Stimulated activated CD8-positive, alpha-beta memory T cell treated with anti-CD3 and anti-CD28 coated beads, Interleukin-15, amount 100 ng/mL, for 24 hours (primary cell): Measurements from ENCODE around the gene CYP26B1.

ENCODE experiments used
- DNase-seq: peaks from one replicate; pipeline ENCODE4 v3.0.0-alpha.2; 2020; ENCODE audit warnings: low read depth

The CYP26B1 gene

DNA sequence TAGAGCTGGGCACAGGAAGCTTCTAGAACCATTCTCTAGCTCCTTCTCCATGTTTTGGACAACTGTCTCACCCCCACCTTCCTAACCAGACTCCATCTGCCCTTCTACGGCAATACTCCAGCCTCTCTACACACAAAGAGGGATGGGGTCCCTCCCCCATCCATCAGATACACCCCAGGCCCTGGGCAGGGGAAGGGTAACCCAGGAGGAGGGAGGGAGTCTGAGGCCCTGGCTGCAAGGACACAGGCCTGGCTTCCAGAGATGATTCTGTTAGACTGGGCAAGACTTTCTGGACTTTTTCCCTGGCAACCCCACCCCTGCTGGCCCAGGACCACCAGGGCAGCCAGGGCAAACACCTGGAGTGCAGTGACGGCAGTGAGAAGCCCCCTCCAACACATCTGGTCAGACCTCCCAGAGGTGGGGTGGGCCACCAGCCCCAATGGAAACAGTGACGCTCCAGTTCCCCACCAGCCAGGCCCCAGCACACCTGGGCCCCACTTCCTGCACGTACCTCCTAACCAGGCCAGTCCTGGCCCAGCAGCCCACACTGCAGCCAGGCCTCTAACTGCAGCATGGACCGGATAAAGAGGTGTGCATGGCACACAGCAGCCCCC, 6.5 kb downstream of the CYP26B1 start:
- DNase-seq: no peak

DNA sequence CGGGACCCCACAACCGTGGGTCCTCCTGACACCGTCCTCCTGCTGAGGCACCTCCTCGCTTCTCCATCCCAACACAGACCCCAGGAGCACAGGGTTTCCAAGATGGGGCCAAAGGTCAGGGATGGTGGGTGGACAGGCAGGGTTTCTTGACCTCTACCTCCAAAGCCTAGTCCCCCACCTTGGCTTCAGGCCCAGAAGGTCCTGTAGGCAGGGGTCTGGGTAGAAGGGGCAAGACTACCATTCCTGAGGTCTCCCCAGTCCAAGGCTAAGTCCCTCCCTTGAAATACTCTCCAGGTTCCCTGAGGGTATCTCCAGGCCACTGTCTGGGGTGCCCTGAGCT, 7.1 kb downstream of the CYP26B1 start:
- DNase-seq: no peak

DNA sequence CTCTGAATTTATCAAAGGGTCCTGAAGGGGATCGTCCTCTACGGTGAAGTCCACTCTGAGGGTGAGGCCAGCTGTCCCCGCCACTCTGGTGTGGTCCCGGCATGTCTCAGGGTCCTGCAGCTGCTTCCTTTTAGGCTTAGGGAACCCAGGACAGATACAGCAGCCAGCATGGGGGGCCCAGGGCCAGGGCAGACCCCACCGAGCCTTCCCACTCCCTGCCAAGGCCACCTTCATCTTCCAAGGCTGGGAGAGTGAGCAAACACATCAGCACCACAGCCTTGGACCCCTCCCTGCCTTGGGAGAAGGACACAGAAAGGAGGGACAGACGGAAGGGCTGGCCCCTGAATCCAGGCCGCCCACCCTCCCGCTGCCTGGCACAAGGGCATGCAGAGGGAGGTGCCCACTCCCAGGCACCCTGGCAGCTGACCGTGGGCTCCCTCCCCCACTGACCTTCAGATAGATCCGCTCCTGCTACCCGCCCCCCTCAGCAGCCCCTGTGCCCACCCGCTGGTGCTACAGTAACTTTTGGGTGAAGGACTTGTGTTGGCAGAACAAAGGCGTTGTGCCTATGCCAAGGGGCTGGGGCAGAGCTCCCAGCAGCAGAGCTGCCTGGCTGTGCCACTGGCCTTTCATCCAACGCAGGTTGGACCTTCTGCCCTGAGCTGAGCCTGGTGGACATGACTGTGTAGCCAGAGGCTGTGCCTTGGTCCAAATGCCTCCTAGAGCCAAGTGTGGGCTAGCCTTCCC, 7.6 kb downstream of the CYP26B1 start:
- no peak for DNase-seq

DNA sequence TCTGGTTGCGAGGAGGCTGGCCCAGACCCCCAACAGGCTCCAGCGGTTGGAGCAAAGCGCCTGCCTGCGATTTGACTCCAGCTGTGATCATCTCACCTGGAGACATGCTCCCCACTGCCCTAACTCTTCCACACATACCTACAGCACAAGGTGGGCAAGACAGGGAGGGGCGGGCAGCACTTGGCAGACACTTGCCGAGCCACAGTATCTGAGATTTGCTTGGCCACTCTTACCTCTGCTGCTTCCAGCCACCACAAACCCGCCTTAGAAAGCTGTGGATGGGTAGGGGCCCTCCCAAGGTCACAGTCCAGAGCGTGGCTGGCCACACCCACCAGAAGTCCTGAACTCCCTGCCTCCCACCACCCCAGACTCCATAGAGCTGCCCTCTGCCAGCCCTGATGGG, 8.2 kb downstream of the CYP26B1 start:
- DNase-seq: no peak

DNA sequence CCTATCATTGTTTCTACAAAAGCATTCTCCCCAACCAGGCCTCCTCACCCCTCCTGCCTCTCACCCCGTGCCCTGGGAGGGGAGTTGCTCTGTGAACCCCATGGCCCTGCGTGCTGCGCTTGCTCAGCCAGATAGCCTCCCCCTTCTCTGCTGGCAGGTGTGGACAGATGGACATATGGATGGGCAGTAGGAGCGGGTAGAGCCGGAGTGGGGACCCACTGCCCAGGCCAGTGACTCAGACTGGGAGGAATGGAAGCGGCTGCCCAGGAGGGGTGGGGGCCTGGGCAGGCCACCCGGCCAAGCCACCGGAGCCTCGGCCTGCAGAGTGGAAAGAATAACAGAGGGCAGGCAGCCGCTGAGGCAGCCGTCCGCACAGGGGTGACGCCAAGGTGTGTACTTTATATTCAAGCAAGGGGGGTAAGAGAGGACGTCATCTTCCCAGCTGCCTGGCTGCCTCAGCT, 8.7 kb downstream of the CYP26B1 start:
- no peak for DNase-seq

DNA sequence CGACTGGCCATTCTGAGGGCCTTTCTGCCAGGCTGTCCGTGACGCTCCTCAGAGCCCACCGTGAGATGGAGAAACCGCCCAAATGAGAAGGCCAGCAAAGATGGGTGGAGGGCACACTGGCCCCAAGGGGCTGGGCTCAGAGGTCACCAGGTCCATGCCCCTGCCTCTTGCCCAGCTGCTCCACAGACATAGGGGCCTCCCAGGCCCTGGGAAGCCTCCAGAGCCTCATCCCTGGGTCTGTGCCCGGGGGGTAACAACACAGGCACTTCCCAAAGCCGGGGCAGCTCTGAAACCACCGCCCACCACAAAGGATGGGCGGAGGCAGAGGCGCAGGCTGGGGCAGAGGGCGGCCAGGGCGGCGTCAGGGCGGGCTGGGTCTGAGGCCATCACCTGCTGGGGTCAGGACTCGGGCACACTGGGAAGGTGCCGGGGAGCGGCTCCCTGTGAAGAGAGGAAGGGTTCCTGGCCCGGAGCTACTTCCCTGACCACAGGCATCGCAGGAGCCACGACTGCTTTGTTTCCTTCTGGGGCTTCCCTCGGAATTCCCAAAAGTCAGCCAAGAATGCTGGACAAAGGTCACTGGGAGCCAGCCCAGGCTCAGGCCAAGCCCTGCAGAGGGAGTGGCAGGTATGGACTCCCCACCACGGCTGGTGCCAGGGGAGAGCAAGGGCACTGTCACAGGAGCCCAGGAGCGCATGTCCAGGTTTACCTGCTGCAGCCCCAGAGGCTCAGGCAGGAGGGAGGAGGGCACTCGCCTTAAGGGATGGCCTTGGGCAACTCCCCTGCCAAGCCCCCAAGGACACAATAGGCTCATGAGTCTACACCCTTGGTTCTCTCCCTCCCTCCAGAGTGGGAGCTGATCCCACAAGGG, 9.4 kb downstream of the CYP26B1 start:
- no peak for DNase-seq

DNA sequence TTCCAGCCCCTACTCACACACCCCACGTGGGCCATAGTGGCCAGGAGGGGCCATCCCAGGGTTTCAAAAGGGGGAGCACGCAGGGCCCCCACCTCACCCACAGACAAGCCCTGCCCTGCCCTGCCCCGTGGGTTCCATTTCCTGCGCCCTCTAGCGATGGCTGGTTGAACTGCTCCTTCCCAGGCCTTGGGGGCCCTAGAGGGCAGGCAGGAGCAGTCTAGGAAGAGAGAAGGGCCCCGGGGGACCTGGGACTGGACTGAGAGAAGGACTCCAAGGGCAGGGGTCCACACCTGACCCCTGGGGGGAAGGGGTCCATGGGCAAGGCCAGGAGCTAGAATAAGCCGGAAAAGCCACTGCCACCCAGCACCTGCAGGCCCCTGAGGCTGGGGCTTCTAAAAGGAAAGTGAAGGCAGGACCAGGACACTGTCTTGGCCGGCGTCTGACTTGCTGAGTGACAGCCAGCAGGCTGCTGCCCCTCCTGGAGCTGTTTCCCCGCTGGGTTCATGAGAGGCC, 10.1 kb downstream of the CYP26B1 start:
- DNase-seq: peak; percentile 59

DNA sequence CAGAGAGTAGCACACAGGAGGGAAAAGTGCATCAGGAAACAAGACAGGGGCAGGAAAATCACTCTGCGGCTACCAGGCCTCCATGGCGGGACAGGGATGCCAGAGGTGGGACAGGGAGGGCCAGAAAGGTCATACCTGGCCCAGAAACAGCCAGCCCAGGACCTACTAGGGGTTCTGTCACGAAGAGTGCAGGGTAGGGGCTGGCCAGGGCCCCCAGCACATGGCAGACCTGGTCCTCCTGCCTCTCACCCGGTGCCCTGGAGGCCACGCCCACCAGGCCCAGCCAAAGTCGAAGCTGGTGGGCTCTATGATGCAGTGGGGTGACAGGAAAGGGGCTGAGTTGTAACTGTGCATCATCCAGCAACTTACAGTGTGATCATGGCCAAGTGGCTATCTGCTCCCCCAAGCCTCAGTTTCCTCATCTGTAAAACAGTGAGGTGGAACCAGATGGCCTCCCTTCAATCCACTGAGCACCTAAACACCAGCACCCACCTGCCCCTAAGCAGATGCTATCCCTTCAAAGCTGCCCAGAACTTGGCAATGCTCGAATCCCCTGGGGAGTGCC, 10.6 kb downstream of the CYP26B1 start:
- no peak for DNase-seq

DNA sequence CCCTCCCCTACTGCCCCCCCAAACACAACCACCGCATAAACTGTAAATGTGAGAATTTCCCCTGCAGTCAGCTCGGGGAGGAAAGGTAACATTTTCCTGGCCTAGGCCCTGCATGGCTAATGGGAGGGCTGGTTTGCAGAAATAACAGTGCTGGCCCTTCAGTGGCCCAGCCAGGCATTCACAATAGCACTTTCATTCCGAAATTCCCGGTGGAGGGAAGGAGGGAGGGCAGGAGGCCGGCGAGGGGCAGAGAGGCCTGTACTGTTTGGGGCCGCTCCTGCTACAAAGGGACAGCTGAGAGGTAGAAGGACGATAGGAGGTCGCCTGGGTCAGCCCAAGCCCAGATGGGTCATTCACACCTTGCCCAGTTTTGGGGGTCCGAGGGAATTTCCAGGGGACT, 11.3 kb downstream of the CYP26B1 start:
- DNase-seq: no peak

DNA sequence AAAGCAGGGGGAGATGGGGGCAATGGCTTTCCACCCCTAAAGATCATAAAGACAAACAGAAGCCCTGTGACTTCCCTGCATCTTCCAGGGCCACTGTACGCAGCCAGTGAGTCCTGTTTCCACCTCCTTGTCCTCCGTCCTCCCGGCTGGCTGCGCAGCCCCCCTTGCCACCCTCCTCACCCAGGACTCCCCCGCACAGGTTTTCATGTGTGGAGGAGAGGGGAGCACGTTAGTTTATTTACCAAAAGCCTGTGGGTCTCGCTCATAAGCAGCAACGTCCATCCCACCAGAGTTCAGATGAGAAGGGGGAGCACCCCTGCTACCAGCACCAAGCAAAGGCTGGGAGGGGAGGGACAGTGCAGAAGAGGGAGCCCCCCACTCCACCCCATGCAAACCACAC, 11.7 kb downstream of the CYP26B1 start:
- no peak for DNase-seq

DNA sequence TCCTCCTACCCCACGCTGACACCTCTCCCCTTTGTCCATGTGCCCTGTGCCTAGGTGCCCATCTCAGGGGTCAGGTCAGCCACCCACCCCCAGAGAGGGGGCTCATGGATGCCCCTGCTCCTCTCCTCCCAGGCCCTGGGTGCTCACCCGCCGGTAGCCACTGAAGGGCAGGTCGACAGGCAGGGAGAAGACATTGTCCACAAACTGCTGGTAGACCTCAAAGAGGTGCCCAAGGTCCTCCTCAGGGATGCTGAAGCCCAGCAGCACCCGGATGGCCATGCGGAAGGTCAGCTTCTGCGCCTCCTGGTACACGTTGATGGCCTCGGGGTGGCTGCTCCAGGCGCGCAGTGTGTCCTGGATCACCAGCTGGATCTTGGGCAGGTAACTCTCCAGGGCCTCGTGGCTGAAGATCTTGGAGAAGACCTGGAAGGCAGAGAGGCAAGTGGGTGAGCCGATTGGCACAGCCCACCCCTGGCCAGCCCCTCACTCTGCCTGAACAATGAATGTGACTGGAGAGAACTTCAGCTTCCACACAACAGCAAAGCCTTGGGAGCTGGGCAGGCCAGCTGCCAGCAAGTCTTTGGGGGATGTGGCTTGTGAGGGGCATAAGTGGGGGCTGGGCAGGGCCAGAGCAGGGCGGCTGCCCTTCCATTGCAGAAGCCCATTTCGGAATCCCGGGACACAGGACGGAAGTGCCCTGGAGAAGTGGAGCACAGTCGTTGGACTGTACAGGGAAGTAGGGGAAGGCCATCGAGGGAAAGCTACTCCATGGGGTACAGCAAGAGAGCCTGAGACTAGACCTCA, 12.5 kb downstream of the CYP26B1 start:
- no peak for DNase-seq

DNA sequence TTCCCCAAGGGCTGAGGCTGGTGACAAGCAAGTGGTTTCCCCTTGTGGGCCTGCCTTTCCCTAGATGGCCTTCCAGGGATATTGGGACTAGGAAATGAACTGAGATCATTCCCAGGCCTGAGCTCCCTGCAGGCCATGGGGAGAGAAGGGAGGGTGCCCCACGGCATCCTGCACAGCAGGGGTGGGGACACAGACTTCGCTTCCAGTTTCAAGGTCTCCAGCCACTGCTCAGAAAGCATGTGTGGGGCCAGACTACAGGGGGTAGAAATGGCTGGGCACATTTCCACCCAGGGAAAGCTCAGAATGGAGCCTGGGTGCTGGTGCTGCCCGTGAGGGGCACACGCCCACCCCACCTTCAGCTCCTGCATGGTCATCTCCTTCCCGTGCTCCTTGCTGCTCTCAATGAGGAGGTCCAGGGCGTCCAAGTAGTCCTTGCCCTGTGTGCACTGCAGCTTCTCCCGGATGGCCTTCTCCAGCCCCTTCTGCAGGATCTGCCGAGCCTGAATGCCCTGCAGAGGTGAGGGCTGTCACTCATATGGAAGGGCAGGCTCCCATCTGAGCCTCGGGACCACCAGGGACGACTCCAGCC, 13.2 kb downstream of the CYP26B1 start:
- DNase-seq: no peak

DNA sequence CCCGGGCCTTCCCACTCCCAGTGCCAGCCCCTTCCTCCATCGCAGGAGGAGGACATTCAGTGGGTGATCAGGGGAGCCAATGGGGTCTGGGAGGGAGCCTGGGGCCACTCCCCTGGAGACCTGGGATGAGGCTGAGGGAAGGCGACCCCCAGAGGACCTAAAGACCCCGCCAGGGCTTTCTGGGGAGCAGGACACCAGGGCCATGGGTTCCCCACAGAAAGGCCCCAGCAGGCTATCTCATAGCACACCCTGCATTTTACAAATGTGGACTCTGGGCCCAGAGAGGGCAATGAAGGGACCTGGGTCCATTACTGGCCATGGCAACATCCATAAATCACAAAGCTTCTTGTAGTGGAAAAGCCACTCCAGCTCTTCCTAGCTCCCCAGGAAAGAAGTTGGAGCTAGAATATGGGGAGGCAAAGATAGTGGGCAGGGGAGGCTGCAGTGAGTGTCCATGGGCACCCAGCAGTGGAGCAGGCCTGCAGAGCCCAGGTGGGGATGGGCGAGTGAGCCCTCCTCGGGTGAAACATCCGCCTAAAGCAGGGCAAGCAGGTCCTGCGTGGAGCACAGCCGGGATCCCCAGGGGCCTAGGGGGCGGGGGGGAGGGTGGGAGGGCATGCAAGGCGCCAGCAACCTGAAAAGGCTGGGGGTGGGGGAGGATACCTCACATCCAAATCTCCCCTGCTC, 13.8 kb downstream of the CYP26B1 start:
- no peak for DNase-seq

DNA sequence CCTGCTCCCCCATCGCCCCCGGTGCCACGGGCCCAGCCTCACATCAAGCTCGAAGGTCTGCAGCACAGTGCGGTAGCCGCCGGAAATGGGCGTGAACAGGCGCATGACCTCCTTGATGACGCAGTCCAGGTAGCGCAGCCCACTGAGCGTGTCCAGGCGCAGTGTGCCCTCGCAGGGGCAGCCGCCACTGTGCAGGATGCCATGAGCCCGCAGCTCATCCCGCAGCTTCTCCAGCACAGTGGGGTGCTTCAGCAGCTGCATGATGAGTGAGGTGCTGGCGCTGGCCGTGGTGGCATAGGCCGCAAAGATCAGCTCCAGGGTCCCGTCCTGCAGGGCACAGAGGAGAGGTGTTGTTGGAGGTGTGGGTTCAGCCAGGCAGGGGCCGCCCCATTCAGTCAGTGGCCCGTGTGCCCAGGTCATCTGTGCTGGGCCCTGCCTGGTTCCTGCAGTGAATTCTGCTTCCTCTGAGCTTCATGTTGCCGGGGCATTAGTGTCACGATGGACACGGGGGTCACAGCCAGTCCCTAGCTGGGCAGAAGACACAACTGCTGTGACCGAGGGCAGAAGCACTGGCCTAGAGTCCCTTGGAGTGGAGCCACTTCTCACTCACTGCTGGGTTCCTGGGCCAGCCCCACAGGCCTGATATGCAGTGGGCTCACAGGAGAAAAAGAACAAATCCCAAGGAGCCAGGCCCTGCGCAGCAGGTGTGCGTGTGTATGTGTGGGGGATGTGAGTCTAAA, 14.5 kb downstream of the CYP26B1 start:
- DNase-seq: no peak

DNA sequence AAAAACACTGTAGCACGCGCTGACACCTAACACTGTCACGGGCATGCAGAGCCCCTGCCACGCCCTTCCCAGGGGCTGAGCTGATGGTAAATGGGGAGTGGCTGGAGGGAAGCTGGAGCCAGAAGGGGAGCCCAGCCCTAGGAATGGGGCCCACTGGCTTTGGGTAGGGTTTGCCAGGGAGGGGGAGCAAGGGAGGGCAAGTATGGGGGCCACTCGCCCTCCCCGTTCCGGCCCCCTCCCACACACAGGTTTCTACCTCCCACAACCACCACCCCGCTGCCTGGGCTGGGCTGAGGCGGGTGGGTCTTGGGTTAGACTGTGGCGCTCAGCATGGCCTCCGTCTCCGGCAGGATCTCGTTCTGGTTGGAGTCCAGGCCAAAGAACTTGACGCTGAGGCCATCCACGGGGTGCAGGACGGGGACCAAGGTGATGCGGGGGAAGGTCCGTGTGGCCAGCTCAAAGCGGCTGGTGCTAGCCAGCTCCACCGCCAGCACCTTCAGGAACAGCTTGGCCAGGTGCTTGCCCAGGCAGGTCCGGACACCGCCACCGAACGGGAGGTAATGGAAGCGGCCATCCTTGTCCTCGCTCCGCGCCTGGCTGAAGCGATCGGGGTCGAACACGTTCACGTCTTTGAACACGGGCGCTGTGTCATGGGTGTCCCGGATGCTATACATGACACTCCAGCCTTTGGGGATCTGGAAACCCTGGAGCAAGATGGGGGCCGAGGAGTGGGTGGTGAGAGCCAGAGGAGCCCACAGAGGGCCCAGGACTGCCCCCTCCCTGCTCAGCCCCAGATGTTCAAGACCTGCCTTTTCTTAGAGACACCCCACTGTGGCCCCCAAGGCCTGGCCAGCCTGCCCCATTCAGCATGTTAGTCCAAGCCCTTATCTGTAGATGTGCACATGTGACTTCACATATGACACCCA, 15.5 kb downstream of the CYP26B1 start:
- no peak for DNase-seq

DNA sequence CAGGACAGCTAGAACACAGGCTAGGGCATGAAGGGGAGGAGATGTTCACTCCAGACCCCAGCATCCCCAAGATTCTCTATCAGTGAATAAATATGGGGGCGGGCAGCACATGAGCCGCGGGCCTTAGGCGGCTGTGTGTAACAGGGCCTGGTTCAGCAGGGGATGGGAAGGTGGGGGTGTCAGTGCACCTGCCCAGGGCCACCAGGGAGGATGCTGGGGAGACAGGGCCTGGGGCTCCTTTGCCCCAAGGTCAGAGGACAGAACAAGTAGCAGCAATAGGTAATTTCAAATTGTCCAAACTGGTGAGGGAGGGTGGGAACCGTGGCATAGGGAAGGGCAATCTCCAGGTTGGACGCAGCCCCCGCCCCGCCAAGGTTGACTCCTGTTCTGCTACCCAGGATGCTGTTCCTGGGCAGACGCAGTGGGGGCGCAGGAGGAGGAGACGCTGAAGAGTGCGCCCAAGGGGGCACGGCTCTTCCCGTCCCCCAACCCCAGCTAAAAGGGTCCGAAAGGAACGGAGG, 16.2 kb downstream of the CYP26B1 start:
- no peak for DNase-seq

DNA sequence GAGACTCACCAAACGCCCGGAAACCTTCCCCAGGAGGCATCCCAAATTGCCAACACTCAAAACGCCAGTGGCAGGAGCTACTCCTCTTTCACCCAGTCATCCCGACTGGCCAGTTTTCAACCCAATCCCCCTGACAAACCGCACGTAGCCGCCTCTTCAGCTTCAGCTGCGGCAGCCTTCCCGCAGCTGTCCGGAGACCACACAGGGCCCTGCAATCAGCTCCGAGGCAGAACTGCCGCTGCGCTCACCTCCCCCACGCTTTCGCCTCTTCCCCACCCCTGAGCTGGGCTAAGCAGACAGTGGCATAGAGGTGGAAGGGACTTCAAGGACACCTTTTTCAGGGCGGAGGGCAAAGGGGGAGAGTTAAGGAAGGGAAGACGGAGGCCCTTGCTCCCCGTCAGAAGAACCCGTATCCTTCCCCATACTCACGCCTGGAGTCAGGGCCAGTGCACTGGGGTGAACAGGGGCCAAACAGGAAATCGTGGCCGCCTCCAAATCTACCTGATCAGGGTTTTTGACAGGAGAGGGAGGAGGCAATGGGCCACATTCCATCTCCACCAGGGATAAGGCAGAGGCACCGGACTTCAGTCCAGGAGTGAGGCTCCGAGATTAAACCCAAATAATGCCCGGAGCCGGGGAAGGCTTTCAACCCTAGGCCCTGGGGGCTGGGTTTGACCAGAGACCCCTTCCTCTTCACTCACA, 16.9 kb downstream of the CYP26B1 start:
- DNase-seq: no peak
